GM19395 (cell line): Measurements from ENCODE around the gene NDST4.
A peak's percentile ranks its signal among the peaks of the same experiment; 100 is the strongest.

Experiments
- ATAC-seq: cut with Tn5 transposase; IDR thresholded peaks from one replicate; pipeline ENCODE4 v1.9.1; 2021; ENCODE audit warnings: mild to moderate bottlenecking, moderate library complexity; ENCODE audit not compliant: unreplicated experiment

Gene NDST4

GRCh38 chr4:114921191-114921590 lies 192.2 kb downstream of the NDST4 start:
- ATAC-seq = no peak

GRCh38 chr4:114911111-114911510 lies 202.3 kb downstream of the NDST4 start:
- ATAC-seq = no peak

- ATAC-seq = no peak
Observed at GRCh38 chr4:114907568-114907967, 205.9 kb downstream of the NDST4 start.

GRCh38 chr4:114905017-114905416 lies 208.4 kb downstream of the NDST4 start:
- no peak for ATAC-seq

- ATAC-seq = no peak
Observed at GRCh38 chr4:114900934-114901333, 212.5 kb downstream of the NDST4 start.

- no peak for ATAC-seq
Observed at GRCh38 chr4:114890773-114891172, 222.6 kb downstream of the NDST4 start.

- no peak for ATAC-seq
Observed at GRCh38 chr4:114886761-114887160, 226.7 kb downstream of the NDST4 start.

- ATAC-seq = no peak
Observed at GRCh38 chr4:114883641-114884040, 229.8 kb downstream of the NDST4 start.

GRCh38 chr4:114879916-114880669 lies 233.3 kb downstream of the NDST4 start:
- no peak for ATAC-seq

GRCh38 chr4:114875630-114876029 lies 237.8 kb downstream of the NDST4 start:
- ATAC-seq = no peak

- ATAC-seq = no peak
Observed at GRCh38 chr4:114874321-114874720, 239.1 kb downstream of the NDST4 start.

- ATAC-seq = peak; percentile 48
Observed at GRCh38 chr4:114870987-114871386, 242.4 kb downstream of the NDST4 start.

- ATAC-seq = peak; percentile 73
Observed at GRCh38 chr4:114866901-114867670, 246.3 kb downstream of the NDST4 start.

- no peak for ATAC-seq
Observed at GRCh38 chr4:114864060-114864459, 249.4 kb downstream of the NDST4 start.

- ATAC-seq = no peak
Observed at GRCh38 chr4:114860786-114861185, 252.6 kb downstream of the NDST4 start.

- no peak for ATAC-seq
Observed at GRCh38 chr4:114857831-114858230, 255.6 kb downstream of the NDST4 start.

- ATAC-seq = peak; percentile 84
Observed at GRCh38 chr4:114839986-114840385, 273.4 kb downstream of the NDST4 start.

- no peak for ATAC-seq
Observed at GRCh38 chr4:114830628-114831027, 282.8 kb downstream of the NDST4 start.

- no peak for ATAC-seq
Observed at GRCh38 chr4:114827651-114828050, 285.8 kb downstream of the NDST4 start.

GRCh38 chr4:114815760-114816159 lies 297.7 kb downstream of the NDST4 start:
- ATAC-seq = no peak

- no peak for ATAC-seq
Observed at GRCh38 chr4:114813961-114814360, 299.5 kb downstream of the NDST4 start.
